ENCODE measurements around the gene TEC.
"Not testable (repeated sequence)": the region's sequence is repeated elsewhere in the genome, so short reads cannot be mapped to it uniquely, and the experiment has no call there.

Gene TEC

DNA sequence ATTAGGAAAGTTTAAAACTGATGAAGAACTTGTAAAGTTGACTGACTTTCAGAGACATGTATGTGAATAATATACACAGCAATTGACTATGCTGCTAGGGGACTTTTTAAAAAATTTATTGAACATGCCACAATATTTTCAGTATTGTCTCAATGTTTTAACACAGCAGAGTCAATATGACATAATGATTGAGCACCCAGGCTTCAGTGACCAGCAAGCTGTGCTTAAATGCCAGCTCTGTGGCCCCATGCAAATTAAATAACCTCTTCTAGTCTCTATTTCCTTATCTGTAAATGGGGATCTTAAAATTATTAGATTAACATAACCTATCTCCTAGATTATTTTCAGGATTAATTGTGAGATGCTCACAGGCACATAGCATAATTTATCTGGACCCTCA lies 78.8 kb downstream of the TEC start:
- TF ChIP-seq, protein P1, sequence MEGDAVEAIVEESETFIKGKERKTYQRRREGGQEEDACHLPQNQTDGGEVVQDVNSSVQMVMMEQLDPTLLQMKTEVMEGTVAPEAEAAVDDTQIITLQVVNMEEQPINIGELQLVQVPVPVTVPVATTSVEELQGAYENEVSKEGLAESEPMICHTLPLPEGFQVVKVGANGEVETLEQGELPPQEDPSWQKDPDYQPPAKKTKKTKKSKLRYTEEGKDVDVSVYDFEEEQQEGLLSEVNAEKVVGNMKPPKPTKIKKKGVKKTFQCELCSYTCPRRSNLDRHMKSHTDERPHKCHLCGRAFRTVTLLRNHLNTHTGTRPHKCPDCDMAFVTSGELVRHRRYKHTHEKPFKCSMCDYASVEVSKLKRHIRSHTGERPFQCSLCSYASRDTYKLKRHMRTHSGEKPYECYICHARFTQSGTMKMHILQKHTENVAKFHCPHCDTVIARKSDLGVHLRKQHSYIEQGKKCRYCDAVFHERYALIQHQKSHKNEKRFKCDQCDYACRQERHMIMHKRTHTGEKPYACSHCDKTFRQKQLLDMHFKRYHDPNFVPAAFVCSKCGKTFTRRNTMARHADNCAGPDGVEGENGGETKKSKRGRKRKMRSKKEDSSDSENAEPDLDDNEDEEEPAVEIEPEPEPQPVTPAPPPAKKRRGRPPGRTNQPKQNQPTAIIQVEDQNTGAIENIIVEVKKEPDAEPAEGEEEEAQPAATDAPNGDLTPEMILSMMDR (IDR thresholded peaks at IDR 0.05; ENCODE audit: poor library complexity, severe bottlenecking), result no peak
- Histone ChIP-seq H3K27ac (ENCODE audit: poor library complexity, severe bottlenecking) (no peak overlapping the region), H3K4me1 (ENCODE audit: insufficient read depth, poor library complexity, severe bottlenecking) (no peaks in the 10 kb centered on the region), H3K4me3 (ENCODE audit: severe bottlenecking) (no peak overlapping the region), H3K36me3 (ENCODE audit: low read depth) (no peaks in the 10 kb centered on the region), H3K9me3 (ENCODE audit: severe bottlenecking) (no peaks in the 10 kb centered on the region), H3K27me3 (ENCODE audit: insufficient read depth, poor library complexity, severe bottlenecking) (no peaks in the 10 kb centered on the region)
- no peak for ATAC-seq (ENCODE audit: low read depth)
- no peak for DNase-seq (ENCODE audit: low spot score)

DNA sequence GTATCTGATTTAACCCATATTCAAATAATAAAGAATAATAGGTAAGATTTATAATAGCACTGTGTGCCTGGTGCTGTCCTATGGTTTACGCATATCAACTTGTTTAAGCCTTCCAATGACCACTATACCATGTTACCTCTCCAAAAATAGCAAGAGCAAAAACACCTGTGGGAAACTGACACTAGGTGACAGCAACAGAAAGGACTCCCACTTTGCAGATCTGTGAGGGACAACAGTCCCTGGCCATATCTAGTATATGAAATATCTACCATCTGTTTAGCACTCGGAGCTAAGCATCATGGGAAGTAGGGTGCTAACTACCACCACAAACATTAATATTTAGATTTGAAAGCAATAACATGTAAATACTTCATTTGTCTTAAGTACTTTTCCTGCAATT lies 79.9 kb downstream of the TEC start:
- ATAC-seq (ENCODE audit: low read depth) (no peak), DNase-seq (ENCODE audit: low spot score) (no peak)
- Histone ChIP-seq H3K4me1 (ENCODE audit: insufficient read depth, poor library complexity, severe bottlenecking) (no peaks in the 10 kb centered on the region), H3K4me3 (ENCODE audit: severe bottlenecking) (no peak overlapping the region), H3K36me3 (ENCODE audit: low read depth) (no peaks in the 10 kb centered on the region), H3K27me3 (ENCODE audit: insufficient read depth, poor library complexity, severe bottlenecking) (no peaks in the 10 kb centered on the region), H3K27ac (ENCODE audit: poor library complexity, severe bottlenecking) (no peak overlapping the region), H3K9me3 (ENCODE audit: severe bottlenecking) (no peaks in the 10 kb centered on the region)
- TF ChIP-seq, protein P1 (IDR thresholded peaks at IDR 0.05; ENCODE audit: poor library complexity, severe bottlenecking), result no peak

DNA sequence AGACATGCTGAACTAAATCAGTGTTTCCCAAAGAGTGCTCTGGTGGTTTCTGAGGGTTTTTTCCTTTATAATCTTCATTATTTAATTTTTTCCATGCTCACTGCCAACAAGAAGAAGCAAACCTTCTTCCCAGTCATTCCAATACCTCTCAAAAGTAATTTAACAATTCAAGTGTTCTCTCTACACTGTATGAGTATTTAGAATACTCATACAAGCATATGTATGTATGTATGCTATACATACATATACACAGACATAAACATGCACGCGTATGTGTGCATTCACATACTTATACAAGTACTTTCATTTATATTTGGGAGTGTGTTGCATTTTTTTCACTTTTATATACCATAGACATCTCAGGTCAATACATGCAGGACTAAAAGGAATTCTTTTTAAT lies 81.2 kb downstream of the TEC start:
- ATAC-seq (ENCODE audit: low read depth) (no peak), DNase-seq (ENCODE audit: low spot score) (no peak)
- Histone ChIP-seq H3K4me1 (ENCODE audit: insufficient read depth, poor library complexity, severe bottlenecking) (no peaks in the 10 kb centered on the region), H3K36me3 (ENCODE audit: low read depth) (no peaks in the 10 kb centered on the region), H3K9me3 (ENCODE audit: severe bottlenecking) (no peaks in the 10 kb centered on the region), H3K27me3 (ENCODE audit: insufficient read depth, poor library complexity, severe bottlenecking) (no peaks in the 10 kb centered on the region), H3K27ac (ENCODE audit: poor library complexity, severe bottlenecking) (no peak overlapping the region), H3K4me3 (ENCODE audit: severe bottlenecking) (no peak overlapping the region)
- TF ChIP-seq, protein P1 (IDR thresholded peaks at IDR 0.05; ENCODE audit: poor library complexity, severe bottlenecking), result no peak

DNA sequence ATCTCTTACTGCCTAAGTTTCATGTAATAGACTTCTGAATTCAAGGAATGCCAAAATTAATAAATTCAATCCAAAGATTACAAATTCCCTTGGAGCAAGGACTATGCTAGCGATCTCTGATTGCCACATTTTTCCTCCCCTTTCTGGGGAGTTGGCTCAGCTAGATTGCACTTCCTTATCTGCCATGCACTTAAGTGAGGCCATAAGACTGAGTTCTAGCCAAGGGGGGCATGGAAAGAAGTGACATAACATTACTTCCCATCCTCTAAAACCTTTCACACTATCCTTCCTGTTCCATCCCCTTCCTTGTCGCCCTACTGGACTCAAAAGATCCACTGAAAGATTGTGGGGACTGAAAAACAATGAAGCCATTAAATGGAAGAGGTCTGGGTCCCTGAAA lies 81.8 kb downstream of the TEC start:
- H3K4me1 ChIP-seq (ENCODE audit: insufficient read depth, poor library complexity, severe bottlenecking), result no peaks in the 10 kb centered on the region
- ATAC-seq (ENCODE audit: low read depth), result no peak
- H3K27ac ChIP-seq (ENCODE audit: poor library complexity, severe bottlenecking), result no peak overlapping the region
- no peaks in the 10 kb centered on the region for H3K27me3 ChIP-seq (ENCODE audit: insufficient read depth, poor library complexity, severe bottlenecking)
- TF ChIP-seq, protein P1 (IDR thresholded peaks at IDR 0.05; ENCODE audit: poor library complexity, severe bottlenecking), result no peak
- H3K9me3 ChIP-seq (ENCODE audit: severe bottlenecking), result no peaks in the 10 kb centered on the region
- H3K4me3 ChIP-seq (ENCODE audit: severe bottlenecking), result no peak overlapping the region
- no peak for DNase-seq (ENCODE audit: low spot score)
- H3K36me3 ChIP-seq (ENCODE audit: low read depth), result no peaks in the 10 kb centered on the region

DNA sequence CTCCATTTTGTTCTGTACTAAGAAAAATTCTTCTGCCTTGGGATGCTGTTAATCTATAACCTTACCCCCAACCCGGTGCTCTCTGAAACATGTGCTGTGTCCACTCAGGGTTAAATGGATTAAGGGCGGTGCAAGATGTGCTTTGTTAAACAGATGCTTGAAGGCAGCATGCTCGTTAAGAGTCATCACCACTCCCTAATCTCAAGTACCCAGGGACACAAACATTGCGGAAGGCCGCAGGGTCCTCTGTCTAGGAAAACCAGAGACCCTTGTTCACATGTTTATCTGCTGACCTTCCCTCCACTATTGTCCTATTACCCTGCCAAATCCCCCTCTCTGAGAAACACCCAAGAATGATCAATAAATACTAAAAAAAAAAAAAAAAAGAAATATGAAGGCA lies 82.6 kb downstream of the TEC start:
- not testable (repeated sequence) for ATAC-seq (ENCODE audit: low read depth); H3K27ac ChIP-seq (ENCODE audit: poor library complexity, severe bottlenecking); H3K27me3 ChIP-seq (ENCODE audit: insufficient read depth, poor library complexity, severe bottlenecking); H3K36me3 ChIP-seq (ENCODE audit: low read depth); DNase-seq (ENCODE audit: low spot score); H3K9me3 ChIP-seq (ENCODE audit: severe bottlenecking); H3K4me1 ChIP-seq (ENCODE audit: insufficient read depth, poor library complexity, severe bottlenecking); H3K4me3 ChIP-seq (ENCODE audit: severe bottlenecking)

DNA sequence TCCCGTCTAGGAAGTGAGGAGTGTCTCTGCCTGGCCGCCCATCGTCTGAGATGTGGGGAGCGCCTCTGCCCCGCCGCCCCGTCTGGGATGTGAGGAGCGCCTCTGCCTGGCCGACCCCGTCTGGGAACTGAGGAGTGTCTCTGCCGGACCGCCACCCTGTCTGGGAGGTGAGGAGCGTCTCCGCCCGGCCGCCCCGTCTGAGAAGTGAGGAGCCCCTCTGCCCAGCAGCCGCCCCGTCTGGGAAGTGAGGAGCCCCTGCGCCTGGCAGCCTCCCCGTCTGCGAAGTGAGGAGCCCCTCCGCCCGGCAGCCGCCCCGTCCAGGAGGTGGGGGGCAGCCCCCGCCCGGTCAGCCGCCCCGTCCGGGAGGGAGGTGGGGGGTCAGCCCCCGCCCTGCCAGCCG lies 83.2 kb downstream of the TEC start:
- H3K9me3 ChIP-seq (ENCODE audit: severe bottlenecking); H3K4me3 ChIP-seq (ENCODE audit: severe bottlenecking); ATAC-seq (ENCODE audit: low read depth); H3K27ac ChIP-seq (ENCODE audit: poor library complexity, severe bottlenecking); DNase-seq (ENCODE audit: low spot score); H3K27me3 ChIP-seq (ENCODE audit: insufficient read depth, poor library complexity, severe bottlenecking); H3K36me3 ChIP-seq (ENCODE audit: low read depth); H3K4me1 ChIP-seq (ENCODE audit: insufficient read depth, poor library complexity, severe bottlenecking): not testable (repeated sequence)
